Left ventricle myocardium inferior (tissue), 1 donor: ENCODE results near the gene MAP7. TPM values are rescaled to one million over a fixed set of nuclear protein-coding genes. Genes with fewer than 3 reads are reported as not detected.

Experiments used
- DNase-seq: peaks from one replicate; pipeline ENCODE4 v3.0.0-alpha.2; 2020
- H3K27ac ChIP-seq: fragments of 200-600 bp; replicated peaks from 2 replicates; pipeline ENCODE4 v1.8.0; 2021
- H3K27me3 ChIP-seq: fragments of 200-600 bp; 2 replicates; pipeline ENCODE4 v1.8.0; 2021; ENCODE audit warnings: low read depth
- H3K36me3 ChIP-seq: fragments of 200-600 bp; 2 replicates; pipeline ENCODE4 v1.8.0; 2021
- H3K4me1 ChIP-seq: fragments of 200-600 bp; 2 replicates; pipeline ENCODE4 v1.8.0; 2021
- H3K4me3 ChIP-seq: fragments of 200-600 bp; 2 replicates; pipeline ENCODE4 v1.8.0; 2021; ENCODE audit warnings: mild to moderate bottlenecking, moderate library complexity
- H3K9me3 ChIP-seq: fragments of 200-600 bp; replicated peaks from 2 replicates; pipeline ENCODE4 v1.8.0; 2021
- CTCF ChIP-seq: fragments of 200-600 bp; IDR thresholded peaks from 2 replicates; pipeline ENCODE4 v1.8.0; 2021; ENCODE audit warnings: antibody characterized with exemption, mild to moderate bottlenecking, borderline replicate concordance
- intact Hi-C: fragments of 100-400 bp; cut with micrococcal nuclease; formaldehyde crosslinking; loops from one replicate; pipeline ENCODE4 v1.11.0; 2022
- total RNA-seq: library from RNA; stranded (reverse); fragmentation: NEBNext Ultra II Directional; extraction: Animal tissue kit (Norgen Biotek cat#: 25700); gene quantifications from one replicate; pipeline ENCODE4 v1.2.1, GENCODE V29; 2021
- donor health status: DM: no; HTN: yes; CAD: no; lungs with severe emphysema.

The MAP7 gene
- total RNA-seq, 1 donor from 2014 or later, result 3.1 TPM

GRCh38 chr6:136535880-136536650 is 14.2 kb downstream of the MAP7 start:
- TF ChIP-seq CTCF, result no peak
- intact Hi-C loops, result no loop called here
- Histone ChIP-seq H3K9me3 (no peaks in the 10 kb centered on the region), H3K4me3 (no peak overlapping the region), H3K36me3 (no peaks in the 10 kb centered on the region), H3K27me3 (no peaks in the 10 kb centered on the region), H3K27ac (no peak overlapping the region), H3K4me1 (no peaks in the 10 kb centered on the region)
- DNase-seq, result no peak

GRCh38 chr6:136535017-136535765 is 15.0 kb downstream of the MAP7 start:
- H3K4me3 ChIP-seq, result no peak overlapping the region
- H3K4me1 ChIP-seq, result no peaks in the 10 kb centered on the region
- no peaks in the 10 kb centered on the region for H3K36me3 ChIP-seq
- no peaks in the 10 kb centered on the region for H3K9me3 ChIP-seq
- H3K27me3 ChIP-seq, result no peaks in the 10 kb centered on the region
- H3K27ac ChIP-seq, result no peak overlapping the region
- intact Hi-C loops, result no loop called here
- DNase-seq, result no peak
- no peak for TF ChIP-seq CTCF

GRCh38 chr6:136534268-136534667 is 16.0 kb downstream of the MAP7 start:
- no peak for TF ChIP-seq CTCF

GRCh38 chr6:136533487-136533886 is 16.7 kb downstream of the MAP7 start:
- no peak overlapping the region for H3K4me3 ChIP-seq
- H3K36me3 ChIP-seq, result no peaks in the 10 kb centered on the region
- no peak overlapping the region for H3K27ac ChIP-seq
- H3K27me3 ChIP-seq, result no peaks in the 10 kb centered on the region
- no peaks in the 10 kb centered on the region for H3K9me3 ChIP-seq
- intact Hi-C loops, result no loop called here
- DNase-seq, result no peak
- no peak for TF ChIP-seq CTCF
- no peaks in the 10 kb centered on the region for H3K4me1 ChIP-seq

More at GRCh38 chr6:136534268-136534667, 16.0 kb downstream of the MAP7 start:
- intact Hi-C loops, result no loop called here
- no peak overlapping the region for H3K27ac ChIP-seq
- no peaks in the 10 kb centered on the region for H3K4me1 ChIP-seq
- H3K4me3 ChIP-seq, result no peak overlapping the region
- no peak for DNase-seq
- H3K36me3 ChIP-seq, result no peaks in the 10 kb centered on the region
- no peaks in the 10 kb centered on the region for H3K9me3 ChIP-seq
- no peaks in the 10 kb centered on the region for H3K27me3 ChIP-seq

GRCh38 chr6:136532030-136532429 is 18.2 kb downstream of the MAP7 start:
- no peaks in the 10 kb centered on the region for H3K36me3 ChIP-seq
- DNase-seq, result no peak
- H3K4me1 ChIP-seq, result no peaks in the 10 kb centered on the region
- H3K27me3 ChIP-seq, result no peaks in the 10 kb centered on the region
- H3K27ac ChIP-seq, result no peak overlapping the region
- H3K4me3 ChIP-seq, result no peak overlapping the region
- no peaks in the 10 kb centered on the region for H3K9me3 ChIP-seq
- intact Hi-C loops, result no loop called here
- TF ChIP-seq CTCF, result no peak
